GM21447 (cell line): ENCODE data around the gene MEN1.
"Not testable (repeated sequence)": the region's sequence is repeated elsewhere in the genome, so short reads cannot be mapped to it uniquely, and the experiment has no call there.

Experiments used
- ATAC-seq: cut with Tn5 transposase; IDR thresholded peaks from one replicate; pipeline ENCODE4 v1.9.1; 2021; ENCODE audit not compliant: unreplicated experiment

MEN1 gene

DNA sequence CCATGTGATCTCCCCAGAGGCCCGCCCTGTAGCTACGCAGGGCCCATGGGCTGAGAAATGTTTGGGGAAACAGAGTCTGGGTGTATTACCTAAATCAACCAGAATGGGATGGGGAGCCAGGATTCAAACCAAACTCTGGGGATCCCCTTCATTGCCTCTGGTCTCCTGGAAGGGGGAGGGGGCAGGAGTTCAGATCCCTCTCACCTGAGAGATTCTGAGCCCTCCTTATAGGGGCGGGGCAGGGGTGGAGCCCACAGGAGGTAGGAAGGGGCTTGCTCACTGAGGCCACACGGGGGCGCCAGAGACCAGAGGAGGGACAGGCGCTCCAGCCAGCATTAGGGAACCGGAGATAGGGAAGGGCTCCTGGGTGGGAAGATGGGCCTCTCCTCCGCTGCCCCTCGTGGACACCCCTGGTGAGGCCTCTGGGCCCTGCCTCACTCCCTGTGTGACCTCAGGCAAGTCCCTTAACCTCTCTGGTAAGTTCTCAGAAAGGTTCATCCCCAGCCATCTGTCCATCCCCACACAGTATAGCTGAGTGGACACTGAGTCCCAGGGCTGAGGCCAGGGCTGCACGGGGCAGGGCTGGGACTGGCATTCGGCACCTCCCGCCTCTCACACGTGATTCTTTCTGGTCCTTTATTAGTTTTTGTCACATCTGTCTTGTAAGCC is 36.8 kb upstream of the MEN1 start:
- ATAC-seq = no peak

GRCh38 chr11:64845776-64846129 is 35.4 kb upstream of the MEN1 start:
- not testable (repeated sequence) for ATAC-seq

DNA sequence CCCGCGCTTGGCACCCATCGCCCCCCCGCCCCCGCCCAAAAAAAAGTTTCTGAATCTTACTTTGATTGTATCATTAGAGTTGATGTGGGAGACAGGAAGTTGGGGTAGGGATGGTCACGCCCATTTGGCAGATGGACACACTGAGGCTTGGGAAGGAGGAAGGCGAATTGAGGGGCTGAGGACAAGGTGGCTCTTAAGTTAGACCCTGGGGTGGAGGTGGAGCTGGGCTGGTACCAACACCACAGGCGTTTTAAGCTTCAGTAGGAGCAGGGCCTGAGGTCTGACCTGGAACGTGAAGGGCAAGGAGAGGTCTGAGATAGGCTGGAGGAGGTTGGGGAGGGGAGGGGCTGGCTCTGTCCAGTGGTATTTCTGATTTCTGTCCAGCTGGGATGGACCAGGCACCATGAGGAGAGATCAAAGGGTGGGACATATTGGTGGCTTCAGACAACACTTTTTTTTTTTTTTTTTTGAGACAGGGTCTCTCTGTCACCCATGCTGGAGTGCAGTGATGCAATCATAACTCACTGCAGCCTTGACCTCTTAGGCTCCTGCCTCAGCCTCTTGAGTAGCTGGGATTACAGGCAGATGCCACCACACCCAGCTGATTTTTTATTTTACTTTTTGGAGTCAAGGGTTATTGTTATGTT is 34.9 kb upstream of the MEN1 start:
- ATAC-seq = no peak

DNA sequence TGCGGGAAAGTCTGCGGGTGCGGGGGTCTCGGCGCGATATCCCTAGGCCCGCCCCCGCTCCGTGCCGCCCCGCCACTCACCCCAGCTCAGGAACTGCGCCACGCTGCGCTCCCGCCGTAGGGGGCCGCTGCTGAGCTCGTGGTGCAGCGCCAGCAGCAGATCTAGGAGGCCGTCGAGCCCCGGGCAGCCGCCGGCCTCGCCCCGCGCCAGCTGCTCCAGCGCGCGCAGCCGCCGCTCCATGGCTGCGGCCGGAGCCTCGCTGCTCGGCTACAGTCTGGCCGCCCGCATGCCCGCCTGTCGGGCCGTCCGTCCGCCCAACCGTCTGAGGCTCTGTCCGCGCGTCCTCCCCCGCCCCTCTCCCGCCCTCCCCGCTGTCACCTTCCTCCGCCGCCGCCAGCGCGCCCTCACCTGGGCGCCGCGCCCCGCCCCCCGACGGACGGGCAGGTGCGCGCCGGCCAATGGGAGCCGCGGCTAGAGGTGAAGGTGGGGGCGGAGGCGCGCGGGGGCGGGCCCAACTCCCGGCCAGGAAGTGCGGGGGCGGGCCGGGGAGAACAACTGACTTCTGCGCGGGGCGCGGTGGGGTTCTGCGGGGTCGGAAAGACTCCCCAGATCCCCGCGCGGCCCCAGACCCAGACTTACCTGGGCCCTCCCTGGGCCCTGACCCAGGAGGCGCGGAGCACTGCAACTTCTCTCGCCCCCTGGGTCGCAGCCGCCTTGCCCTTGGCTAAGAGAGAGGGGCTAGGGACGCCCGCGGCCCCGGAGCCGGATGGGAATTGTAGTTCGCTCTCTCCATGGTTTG is 34.2 kb upstream of the MEN1 start, which contains the start of gene CDC42BPG:
Gene CDC42BPG, minus strand, starts transcription at position 324 of the 799 bp plus-strand sequence. Its CDS starts 84 bp downstream, at position 240.
- ATAC-seq = no peak

DNA sequence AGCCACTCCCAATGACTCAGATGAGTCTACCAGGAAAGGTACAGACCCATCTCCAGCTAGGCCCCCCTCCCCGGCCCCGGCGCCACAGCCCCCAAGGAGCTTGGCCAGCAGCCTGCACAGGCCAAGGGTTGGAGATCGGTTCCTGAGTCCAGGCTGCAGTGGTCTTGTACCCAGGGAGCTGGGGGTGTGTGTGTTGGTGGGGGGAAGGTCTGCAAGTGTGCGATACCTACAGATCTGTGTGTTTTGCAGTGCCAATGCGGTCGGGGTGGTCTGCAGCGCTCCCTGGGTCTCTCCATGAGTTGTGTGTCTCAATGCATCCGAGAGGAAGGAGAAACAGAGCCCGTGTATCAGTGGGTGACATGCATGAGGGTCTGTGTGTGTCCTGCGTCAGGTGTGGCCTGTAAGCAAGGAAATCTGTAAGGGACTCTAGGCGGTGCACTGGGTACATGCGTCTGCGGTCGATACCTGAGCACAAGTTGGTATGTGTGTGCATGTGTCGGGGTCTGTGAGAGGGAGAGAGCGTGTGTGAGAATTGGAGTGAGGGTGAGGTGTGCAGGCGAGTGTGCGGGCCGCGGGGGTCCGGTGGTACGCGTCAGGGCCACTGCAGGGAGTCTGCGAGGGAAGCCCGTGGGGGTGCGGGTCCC is 33.5 kb upstream of the MEN1 start:
- ATAC-seq = no peak

DNA sequence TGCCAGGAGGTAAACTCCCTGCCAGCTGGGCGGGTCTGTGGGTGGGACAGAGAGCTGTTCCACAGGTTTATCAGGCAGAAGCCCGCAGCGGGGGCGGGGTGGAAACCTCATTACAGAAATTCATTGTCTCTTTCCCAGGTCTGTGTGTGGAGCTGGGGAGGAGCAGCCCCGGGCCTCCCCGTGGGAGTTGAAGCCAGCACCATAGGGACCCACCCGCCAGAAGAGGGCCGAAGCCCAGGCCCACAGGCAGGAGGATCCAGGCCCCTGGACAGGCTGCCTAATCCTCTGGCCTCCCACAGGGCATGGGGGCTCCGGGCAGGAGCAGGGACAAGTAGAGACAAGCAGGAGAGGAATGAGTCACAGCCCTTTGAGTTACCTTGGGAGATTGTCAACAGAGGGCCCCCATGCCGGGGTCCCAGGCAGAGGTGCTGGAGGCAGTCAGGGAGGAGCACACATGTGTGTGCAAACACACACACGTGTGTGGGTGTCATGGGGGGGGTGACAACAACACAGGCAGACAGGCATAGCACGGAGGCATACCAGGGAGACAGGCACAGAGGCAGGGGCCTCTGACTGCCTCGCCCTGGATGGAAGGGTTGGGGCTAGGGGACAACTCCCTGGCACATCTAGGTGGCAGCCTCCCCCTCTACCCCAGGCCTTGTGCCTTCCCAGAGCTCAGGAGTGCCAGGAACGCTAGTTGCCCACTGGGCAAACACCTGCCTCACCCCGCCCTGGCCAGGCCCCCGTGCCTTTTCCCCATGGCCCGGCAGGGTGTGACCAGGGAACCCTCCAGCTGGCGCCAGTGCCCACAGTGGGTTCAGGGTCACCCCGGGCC is 32.7 kb upstream of the MEN1 start:
- ATAC-seq = no peak

GRCh38 chr11:64842366-64842759 is 32.0 kb upstream of the MEN1 start:
- ATAC-seq = no peak

- ATAC-seq = no peak
Measured at GRCh38 chr11:64841592-64842365, 31.4 kb upstream of the MEN1 start.

DNA sequence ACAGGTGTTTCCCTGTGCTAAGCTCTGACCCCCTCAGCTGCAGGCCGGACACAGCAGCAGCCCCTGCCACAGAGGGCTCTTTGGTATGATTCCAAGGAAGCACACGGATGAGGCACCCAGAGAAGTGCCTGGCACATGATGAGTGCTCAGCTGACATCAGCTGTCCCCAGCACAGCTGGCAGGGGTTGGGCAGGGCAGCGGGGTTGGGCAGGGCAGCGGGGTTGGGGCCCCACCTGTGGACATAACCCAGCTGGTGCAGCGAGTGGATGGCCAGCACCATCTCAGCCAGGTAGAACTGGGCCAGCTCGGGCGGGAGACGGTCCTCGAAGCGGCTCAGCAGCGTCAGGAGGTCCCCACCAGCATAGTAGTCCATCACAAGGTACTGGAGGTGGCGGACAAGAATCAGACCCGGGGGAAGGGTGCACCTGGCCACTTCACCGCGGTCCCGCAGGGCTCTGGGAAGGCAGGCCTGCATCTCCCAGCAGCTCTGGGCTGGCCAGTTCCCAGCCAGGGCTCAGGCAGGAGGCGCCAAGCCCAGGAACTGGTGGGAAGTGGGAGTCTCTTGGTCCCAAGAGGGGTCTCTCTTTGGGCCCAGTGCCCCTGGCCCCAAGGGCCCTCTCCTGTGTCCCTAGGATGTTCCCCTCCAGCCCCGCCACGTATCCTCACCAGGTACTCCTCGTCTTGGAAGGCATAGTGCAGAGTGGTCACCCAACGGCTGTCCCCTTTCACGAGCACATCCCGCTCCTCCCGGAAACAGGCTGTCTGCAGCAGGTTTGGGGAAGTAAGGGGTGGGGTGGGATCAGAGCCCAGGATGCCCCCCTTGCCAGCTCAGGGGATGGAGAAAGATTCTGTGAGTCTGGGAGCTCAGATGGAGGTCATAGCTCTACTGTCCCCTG is 29.8 kb upstream of the MEN1 start:
- ATAC-seq = no peak

- no peak for ATAC-seq
Measured at GRCh38 chr11:64839335-64839734, 29.0 kb upstream of the MEN1 start.

- no peak for ATAC-seq
Measured at GRCh38 chr11:64838600-64839334, 28.4 kb upstream of the MEN1 start.

- no peak for ATAC-seq
Measured at GRCh38 chr11:64837887-64838351, 27.6 kb upstream of the MEN1 start.

GRCh38 chr11:64836448-64837072 is 26.2 kb upstream of the MEN1 start:
- ATAC-seq = no peak

DNA sequence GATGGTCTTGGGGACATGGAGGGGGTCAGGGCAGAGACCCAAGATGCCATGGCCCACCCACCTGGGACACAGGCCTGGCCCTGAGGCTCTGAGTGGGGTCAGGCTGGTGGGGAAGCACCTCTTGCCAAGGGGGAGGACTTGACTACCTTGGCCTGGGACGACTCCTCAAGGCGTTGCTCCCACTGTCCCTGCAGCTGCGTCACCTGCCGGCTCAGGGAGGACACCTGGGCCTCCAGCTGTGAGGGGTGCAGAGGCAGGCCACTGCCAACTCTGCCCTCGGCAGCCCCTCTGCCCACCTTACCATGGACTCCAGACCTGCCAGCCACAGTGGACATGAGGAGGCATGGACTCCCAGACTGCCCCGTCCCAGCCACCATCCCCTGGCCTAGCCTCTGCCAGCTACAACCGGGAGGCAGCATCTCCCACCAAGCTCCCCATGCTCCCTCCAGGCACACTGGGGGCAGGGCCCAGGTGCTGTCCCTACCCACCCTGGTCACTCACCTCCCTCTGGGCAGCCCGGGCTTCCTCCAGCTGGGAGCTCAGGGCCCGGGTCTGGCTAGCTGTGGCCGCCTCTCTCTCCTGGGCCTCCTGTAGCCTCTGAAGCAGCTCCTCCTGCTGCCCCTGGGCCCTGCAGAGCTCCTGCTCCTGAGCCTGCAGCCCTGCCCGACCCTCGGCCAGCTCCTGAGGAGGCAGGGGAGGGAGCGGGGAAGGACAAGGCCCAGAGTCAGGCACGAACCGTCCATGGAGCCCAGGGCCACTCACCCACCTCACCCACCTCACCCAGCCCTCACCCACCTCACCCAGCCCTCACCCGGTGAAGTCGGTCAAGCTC is 25.5 kb upstream of the MEN1 start:
- ATAC-seq = no peak

DNA sequence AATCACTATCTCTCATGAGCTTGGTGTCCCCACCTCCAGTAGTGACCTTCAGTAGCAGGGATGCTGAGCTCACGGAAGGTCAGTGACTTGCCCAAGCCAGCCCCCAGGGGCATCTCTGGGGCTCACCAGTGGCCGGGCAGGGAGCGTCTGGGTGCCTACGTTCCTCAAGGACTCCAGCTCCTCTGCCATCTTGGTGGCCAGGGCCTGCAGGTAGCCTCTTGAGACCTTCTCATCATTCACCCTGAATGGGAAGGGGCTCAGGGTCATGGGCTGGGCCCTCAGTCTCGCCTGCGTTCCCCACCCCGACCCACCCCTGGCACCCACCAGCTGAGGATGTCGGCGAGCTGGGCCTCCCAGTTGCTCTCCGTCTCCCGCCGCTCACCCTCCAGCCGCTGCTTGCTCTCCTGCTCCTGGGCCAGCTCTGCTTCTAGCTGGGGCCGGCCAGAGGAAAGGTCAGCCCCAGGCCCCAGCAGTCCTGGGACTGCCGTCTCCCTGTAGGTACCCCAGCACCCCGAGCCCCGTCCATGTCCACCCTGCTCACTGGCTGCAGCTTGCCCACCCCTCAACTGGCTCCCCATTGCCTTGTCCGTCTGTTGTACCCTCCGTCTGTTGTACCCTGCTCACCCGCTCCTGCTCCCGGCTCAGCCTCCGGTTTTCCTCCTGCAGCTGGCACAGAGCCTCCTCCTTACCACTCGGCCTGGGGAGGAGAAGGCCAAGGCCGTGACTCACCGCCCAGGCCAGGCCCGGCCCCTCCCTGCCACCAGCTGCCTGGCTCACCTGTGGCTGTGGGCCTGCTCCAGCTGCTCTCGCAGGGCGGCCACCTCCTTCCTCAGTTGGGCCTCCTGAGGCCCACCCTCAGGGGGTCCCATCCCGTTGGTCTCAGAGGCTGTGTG is 24.6 kb upstream of the MEN1 start:
- ATAC-seq = no peak
